Measurements from ENCODE around the gene AAMDC.

- no peak for TF ChIP-seq POLR2A (IDR thresholded peaks at IDR 0.05)
- TF ChIP-seq CTCF (IDR thresholded peaks at IDR 0.05) = no peak
Observed at GRCh38 chr11:77778549-77778948, 42.4 kb upstream of the AAMDC start.

All from right lobe of liver (tissue), 4 donors.